Inflammatory macrophage (primary cell): ENCODE measurements around the gene SNRNP48.
A peak's percentile ranks its signal among the peaks of the same experiment; 100 is the strongest.

Source experiments
- DNase-seq, 2 donors: peaks; one replicate each; pipeline ENCODE4 v3.0.0-alpha.2; 2020 to 2022

Gene SNRNP48

GRCh38 chr6:7604003-7604402 lies 14.0 kb downstream of the SNRNP48 start:
- no peak for DNase-seq

DNA sequence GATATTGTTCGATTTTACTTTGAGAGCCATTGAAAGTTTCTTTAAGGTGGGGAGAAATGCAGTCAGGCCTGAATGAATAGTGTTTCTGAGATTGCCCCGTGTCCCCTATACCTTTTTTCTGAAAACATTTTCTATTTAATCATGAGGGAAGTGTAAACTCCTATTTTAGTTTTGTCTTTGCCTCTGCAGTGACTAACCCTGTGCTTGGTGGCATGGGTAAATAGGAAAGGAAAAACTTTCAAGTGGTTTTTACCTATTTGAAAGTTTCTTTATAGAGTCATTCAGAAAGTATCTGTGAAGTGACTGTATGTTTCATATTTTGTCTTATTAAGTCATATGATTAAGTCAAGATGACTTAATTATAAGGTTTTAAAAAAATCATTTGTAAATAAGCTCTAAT lies 14.5 kb downstream of the SNRNP48 start:
- DNase-seq, result no peak

DNA sequence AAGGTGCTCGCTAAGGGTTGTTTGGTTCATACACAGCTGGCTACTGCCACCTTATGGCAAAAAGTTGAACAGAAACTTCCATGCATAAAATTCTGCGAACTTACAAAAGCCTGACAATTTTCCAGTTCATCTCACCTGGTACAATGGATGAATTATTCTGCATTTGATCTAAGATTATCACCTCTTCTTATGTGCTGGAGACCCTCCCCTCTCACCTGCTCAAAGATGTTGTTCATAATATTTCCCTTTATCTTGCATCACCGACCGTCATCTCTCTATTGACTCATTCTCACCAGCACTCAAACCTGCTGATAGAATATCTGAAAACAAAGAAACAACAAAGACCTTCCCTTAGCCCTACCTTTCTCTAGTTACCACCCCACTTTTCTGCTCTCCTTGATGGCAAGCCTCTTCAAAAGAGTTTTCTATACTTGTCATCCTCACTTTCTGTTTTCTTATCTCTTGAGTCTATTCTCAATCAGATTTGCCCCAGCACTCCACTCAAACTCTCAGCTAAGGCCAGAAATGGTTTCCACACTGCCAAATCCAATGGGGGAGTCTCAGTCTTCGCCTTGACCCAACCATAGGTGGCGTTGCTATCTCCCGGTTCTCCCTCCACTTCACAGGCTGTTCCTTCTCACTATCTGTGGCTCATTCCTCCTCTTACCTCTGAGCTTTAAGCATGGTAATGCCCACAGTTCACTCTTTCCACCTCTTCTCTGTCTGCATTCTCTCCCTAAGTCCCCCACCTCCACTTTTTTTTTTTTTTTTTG lies 25.8 kb downstream of the SNRNP48 start:
- DNase-seq, result peak; percentile 70 to 73

- peak; percentile 96 to 97 for DNase-seq
Observed at GRCh38 chr6:7617801-7618764, 28.1 kb downstream of the SNRNP48 start.

GRCh38 chr6:7621761-7622160 lies 31.8 kb downstream of the SNRNP48 start:
- DNase-seq, result no peak

- peak; percentile 68 to 69 for DNase-seq
Observed at GRCh38 chr6:7624796-7625710, 35.1 kb downstream of the SNRNP48 start.

- DNase-seq, result no peak
Observed at GRCh38 chr6:7628479-7628878, 38.5 kb downstream of the SNRNP48 start.

- no peak for DNase-seq
Observed at GRCh38 chr6:7628909-7629308, 38.9 kb downstream of the SNRNP48 start.

- DNase-seq, result no peak
Observed at GRCh38 chr6:7629321-7629720, 39.3 kb downstream of the SNRNP48 start.

DNA sequence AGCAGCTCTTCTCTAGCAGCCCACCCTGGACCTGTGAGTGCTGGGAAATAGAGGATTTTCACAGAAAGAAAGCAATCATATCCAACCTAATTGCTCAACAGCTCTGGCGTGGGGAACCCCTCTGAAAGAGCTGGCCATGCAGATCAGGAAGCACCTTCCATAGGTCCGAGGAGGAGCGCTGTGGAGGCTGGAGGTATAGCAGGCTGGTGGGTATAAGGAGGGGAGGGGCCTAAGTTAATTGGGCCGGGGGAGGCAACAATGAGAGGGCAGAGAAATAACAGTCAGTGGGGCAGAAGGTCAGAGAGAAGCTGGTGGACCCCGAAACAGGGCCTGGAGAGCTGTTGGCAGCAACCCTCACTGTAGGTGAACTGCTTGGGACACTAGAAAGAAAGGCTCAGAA lies 40.8 kb downstream of the SNRNP48 start:
- no peak for DNase-seq

- no peak for DNase-seq
Observed at GRCh38 chr6:7631466-7631865, 41.5 kb downstream of the SNRNP48 start.

DNA sequence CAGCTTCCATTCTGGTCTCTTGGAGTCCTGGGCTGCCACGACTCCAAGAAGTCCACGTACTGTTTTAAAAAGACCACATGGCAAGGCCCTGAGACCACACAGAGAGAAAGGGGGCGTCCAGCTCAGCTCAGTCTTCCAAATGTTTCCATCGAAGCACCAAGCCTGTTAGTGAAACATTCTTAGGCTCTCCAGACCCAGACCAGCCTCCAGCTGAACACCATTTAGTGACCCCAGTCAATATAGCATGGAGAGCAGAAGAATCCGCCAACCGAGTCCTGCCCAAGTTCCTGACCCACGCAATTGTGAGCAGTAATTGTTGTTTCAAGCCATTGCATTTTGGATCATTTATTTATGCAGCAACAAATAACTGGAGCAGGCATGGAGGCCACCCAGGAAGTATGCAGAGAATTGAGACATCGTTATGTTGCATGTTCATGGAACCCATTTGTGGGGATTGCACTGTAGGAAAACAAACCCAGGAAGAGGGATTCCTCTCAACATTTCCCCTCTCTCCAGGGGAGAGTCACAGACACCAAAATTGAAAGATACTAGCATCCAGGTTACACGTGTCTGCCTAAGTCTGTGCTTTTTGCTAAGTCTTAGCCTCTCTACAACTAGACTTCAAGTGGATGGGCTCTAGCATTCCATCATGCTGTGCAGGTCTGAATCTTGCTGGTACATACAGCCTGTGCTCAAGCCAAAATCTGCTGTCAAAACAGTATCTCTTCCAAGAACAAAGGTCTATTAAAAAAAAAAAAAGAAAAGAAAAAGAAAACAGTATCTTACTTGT lies 42.7 kb downstream of the SNRNP48 start:
- no peak for DNase-seq

DNA sequence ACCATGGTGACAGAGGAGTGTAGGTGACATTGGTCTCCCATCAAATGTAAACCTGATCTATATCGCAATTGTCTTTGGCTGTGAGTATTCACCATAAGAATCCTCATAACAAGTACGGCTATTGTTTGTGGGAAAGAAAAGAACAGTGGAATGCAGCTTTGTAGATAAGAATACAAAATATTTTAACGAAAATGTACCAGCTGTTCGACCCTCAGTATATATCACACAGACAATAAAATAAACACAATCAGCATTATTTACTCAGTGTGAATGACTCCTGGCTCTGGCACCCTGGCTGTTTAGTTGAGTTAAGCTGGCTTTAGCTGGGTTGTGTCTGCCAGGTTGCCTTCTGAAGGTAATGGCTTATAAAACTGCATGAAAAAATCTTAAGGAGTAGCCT lies 43.4 kb downstream of the SNRNP48 start:
- DNase-seq, result no peak

GRCh38 chr6:7636151-7636550 lies 46.2 kb downstream of the SNRNP48 start:
- peak in 1 of 2 donors; percentile 41 for DNase-seq

- DNase-seq, result no peak
Observed at GRCh38 chr6:7637533-7637932, 47.5 kb downstream of the SNRNP48 start.

- DNase-seq, result no peak
Observed at GRCh38 chr6:7639427-7639826, 49.4 kb downstream of the SNRNP48 start.

GRCh38 chr6:7640016-7640415 lies 50.0 kb downstream of the SNRNP48 start:
- no peak for DNase-seq

GRCh38 chr6:7640607-7641577 lies 50.9 kb downstream of the SNRNP48 start:
- no peak for DNase-seq

- no peak for DNase-seq
Observed at GRCh38 chr6:7642791-7643190, 52.8 kb downstream of the SNRNP48 start.

- DNase-seq, result peak in 1 of 2 donors; percentile 10
Observed at GRCh38 chr6:7644417-7644816, 54.4 kb downstream of the SNRNP48 start.
